HG02970 (cell line): ENCODE measurements around the gene DUSP10.

Source experiments
- ATAC-seq: cut with Tn5 transposase; IDR thresholded peaks from one replicate; pipeline ENCODE4 v1.9.1; 2021; ENCODE audit warnings: mild to moderate bottlenecking, moderate library complexity, moderate number of reproducible peaks; ENCODE audit not compliant: unreplicated experiment, low FRiP score

Gene DUSP10

DNA sequence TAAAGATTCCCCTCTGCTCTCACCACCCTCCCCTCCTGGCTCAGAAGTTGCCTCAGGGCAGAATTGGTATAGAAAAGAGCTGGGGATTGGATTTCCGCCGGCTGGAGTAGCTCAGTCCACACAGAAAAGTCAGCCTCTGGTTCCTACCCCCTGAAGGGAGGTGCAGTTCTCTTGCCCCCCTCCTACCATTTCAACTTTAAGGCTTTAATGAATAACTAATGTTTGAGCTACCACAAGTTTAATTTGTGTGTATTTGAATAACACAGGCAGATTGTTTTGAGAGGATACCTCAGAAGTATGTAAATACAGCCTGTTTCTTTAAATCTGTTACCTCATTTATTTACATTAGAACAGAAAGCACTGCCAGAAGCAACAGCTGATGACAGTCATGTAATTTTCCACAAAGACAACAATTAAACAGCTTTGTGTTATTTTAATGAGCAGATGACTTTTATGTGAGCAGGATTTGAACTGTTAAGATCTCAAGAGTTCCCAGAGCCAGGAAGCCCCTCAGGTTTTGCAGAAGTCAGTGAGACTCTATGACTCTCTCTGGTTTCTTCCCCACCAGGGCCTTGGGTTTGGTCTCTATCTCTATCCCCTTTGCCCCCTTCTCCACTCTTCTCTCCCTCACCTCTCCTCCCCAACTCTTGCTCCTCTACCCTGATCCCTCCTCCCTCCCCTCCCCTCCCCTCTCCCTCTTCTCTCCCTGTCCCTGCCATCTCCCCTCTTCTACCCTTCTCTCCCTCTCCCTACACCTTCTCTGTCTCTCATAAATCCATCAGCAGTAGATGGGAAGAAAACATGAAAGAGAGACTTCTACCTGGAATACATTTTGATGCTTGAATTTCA, 26.3 kb downstream of the DUSP10 start:
- no peak for ATAC-seq

DNA sequence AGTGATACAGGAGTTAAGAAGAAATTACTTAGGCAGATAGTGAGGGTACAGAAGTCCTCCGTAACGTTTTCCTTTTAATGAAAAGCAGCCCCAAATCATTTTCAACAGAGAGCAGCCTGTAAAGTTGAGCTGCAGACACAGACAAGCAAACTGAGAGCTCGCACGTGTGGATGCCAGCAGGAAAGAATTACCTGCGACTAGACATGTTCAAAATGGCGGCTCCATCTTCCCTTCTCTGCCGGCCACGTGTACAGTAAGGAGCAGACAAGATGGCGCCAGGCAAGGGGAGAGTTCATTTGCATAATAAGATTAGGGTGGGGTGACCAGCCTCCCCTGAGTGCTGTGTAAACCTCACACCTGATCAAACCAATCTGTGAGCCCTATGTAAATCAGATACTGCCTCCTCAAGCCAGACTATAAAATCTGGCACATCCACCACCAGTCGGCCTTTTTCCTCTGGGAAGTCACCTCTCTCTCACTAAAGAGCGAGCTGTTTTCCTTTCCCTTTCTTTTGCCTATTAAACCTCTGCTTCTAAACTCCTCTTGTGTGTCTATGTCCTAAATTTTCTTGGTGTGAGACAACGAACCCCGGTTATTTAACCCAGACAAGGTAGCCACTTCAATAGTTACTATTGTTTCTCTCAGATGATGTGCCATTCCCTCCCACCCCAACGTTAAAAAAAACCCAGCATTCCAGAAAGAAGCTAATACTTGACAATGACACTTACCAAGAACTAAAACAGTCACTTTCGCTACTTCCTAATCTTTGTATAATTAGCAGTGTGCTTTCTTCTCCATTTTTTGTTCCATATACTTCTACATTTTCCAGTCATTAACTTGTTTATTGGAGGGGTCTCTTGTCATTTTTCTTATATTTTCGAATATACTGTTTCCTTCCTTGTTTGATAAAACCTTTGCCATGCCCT, 27.4 kb downstream of the DUSP10 start:
- ATAC-seq, result no peak

- ATAC-seq, result peak; percentile 28
Observed at GRCh38 chr1:221712776-221713431, 29.0 kb downstream of the DUSP10 start.

- ATAC-seq, result no peak
Observed at GRCh38 chr1:221712198-221712684, 29.6 kb downstream of the DUSP10 start.

DNA sequence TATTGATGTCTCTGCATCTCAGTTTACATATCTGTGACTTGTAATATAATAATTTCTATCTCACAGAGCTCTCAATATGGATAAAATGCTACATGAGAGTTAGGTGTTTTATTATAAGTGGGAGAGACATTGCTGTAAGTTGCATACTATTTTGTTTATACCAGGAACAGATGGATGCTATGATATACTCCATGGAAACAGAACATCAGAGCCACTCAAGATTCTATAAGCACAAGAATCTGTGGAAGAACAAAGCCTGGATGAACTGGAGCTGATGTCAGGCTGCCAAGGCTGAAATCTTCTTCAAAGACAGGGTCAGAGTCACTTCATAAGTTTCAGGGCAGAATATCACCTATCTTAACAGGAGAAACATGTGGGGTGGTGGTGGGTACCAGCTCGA, 30.2 kb downstream of the DUSP10 start:
- no peak for ATAC-seq

GRCh38 chr1:221711063-221711577, 30.8 kb downstream of the DUSP10 start:
- no peak for ATAC-seq

DNA sequence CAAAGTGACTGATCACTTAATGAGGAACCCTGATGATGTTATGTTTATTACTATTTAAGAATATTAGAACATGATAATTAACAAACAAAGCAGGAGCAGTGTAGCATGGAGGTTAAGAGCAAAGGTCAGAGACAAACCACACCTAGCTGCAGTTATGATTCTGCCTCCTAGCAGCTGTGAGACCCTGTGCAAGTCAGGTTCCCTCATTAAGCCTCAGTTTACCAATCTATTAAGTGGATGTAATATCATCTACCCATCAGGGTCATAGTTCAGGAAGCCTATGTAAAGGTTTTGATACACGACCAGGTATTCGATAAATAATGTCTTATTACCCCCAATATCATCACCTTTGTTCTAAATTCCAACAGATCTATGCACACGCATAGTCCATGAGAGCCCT, 32.0 kb downstream of the DUSP10 start:
- no peak for ATAC-seq

DNA sequence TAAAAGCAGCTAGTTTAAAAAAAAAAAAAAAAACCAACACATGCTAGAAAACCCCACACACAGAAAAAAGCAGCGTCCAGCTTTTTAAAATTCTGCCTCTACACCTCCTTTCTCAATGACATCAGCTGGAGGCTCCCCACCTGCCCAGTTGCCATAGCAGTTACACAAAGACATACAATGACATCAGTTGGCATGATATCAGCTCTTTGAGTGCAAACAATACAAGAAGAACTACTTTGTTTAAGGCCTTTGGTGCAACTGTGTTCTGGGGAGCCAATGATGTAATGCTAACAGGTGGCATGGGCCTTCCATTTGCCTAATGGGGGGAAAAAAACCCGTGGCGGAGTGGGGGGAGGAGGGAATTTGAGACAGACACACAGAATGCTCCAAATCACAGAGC, 32.9 kb downstream of the DUSP10 start:
- ATAC-seq, result peak; percentile 62

DNA sequence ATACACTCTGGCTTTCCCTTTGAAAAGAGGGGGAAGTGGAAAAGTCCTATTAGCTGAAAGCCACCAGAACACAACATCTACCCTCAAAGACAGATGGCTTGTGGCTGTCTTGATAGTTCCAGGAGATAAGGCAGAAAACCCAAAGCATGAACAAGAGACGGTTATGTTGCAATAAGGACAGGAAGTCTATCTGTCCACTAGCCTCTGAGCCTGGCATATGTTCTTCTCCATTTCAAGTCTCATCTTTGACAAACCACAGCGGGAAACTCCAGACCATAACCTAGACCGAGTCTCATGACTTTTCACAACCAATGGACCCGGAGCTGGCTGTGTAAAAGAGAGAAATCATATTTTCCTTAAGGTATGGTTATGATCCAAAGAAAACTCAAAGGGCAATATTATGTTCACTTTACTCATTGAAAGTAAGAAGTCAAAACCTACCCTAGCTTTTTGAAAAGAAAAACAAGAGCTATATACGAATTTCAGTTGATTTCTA, 33.8 kb downstream of the DUSP10 start:
- peak; percentile 54 for ATAC-seq

DNA sequence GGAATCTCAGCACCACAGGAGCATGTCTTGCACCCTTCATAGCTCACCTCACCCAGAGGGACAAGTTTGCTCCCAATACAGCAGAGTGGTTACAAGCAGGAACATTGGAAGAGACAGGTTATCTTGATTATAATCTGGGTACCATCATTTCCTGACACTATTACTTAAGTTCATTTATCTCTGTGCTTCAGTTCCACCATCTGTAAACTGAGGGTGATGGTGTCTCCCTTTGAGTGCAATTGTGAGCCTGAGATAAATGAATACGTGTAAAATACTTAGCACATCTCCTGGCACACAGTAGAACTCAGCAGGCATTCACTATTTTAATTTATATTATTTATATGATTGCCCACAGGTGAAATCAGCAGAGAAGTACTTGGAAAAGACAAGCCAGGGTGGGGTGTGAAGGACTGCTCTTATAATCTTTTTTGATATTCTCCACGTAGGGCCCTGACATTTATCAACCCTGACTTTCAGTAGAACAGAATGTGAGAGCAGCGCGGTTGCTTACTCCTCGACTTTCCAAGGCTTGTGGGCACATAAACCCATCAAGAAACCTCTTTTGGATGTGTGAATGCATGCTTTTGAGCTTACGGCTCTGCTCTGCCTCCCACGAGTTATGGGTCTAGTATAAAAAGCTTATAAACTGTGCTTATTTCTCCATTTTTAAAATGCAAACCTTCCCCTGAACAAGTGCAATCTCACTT, 34.9 kb downstream of the DUSP10 start:
- no peak for ATAC-seq

DNA sequence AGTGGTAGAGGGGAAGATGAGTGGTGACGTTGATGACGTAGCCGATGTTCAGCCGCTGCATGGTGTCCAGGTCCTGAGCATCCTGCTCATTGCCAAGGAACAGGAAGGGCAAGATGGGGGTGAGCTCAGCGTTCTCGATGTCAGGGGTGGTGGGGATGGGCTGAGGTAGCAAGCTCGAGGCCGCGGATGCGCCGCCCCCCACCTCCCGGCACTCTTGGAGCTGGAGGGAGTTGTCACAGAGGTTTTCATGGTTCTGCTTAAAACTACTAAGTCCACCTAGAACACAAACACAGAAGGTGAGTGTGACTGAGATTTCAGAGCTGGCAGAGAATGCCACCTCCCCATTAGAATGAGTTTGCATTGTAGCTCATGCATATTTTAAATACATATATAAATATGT, 35.7 kb downstream of the DUSP10 start:
- no peak for ATAC-seq

- ATAC-seq, result no peak
Observed at GRCh38 chr1:221704306-221704705, 37.6 kb downstream of the DUSP10 start.

- no peak for ATAC-seq
Observed at GRCh38 chr1:221701570-221702186, 40.2 kb downstream of the DUSP10 start.

DNA sequence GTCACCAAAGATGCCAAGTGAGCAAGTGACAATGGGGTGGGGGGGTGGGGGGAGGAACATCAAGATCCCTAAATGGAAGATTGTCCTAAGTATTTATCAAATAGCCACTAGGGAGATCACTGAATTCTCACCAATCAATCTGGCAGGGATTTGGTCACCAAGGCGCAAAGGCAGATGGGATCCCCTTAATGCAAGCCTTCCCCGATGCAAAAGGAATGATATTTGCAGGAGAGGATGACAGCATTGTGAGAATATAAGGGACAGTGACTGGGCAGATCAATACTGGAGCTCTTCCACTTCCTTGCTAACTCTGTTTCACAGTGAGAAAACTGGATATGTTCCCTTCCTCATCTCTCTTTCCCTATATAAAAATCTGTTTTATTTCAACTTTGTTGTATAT, 40.9 kb downstream of the DUSP10 start:
- no peak for ATAC-seq

GRCh38 chr1:221700536-221700935, 41.4 kb downstream of the DUSP10 start:
- no peak for ATAC-seq

- ATAC-seq, result no peak
Observed at GRCh38 chr1:221699978-221700519, 41.8 kb downstream of the DUSP10 start.

DNA sequence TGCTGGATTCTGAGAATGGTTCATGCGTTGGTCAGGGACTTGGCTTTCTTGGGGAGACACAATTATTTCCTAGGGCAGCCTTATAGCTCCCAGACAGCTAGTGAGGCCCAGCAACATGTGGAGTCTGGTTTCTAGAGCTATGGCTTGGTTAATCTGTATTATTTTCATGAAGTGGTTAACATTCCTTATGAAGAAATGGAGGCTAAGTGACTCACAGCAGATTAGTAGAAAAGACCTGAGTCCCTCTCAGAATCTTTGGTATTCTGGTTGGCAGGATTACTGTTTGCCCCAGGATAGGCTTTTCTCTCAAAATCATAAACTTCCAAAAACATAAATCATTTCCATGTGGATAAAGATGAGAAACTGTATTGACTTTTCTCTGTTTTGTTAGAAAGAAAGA, 42.3 kb downstream of the DUSP10 start:
- no peak for ATAC-seq

GRCh38 chr1:221698579-221699349, 43.1 kb downstream of the DUSP10 start:
- ATAC-seq, result no peak
